GM21576 (cell line): Measurements from ENCODE around the gene PIGW.
"Not testable (repeated sequence)": the region's sequence is repeated elsewhere in the genome, so short reads cannot be mapped to it uniquely, and the experiment has no call there.

ENCODE experiments used
- ATAC-seq: cut with Tn5 transposase; IDR thresholded peaks from one replicate; pipeline ENCODE4 v1.9.1; 2021; ENCODE audit warnings: mild to moderate bottlenecking, moderate library complexity; ENCODE audit not compliant: unreplicated experiment

Gene PIGW

GRCh38 chr17:36507266-36507665 lies 27.5 kb upstream of the PIGW start:
- ATAC-seq = no peak

- ATAC-seq = not testable (repeated sequence)
Observed at GRCh38 chr17:36508439-36508838, 26.3 kb upstream of the PIGW start.

- ATAC-seq = no peak
Observed at GRCh38 chr17:36509272-36509985, 25.4 kb upstream of the PIGW start.

GRCh38 chr17:36510636-36511035 lies 24.2 kb upstream of the PIGW start:
- no peak for ATAC-seq

GRCh38 chr17:36511216-36511615 lies 23.6 kb upstream of the PIGW start:
- ATAC-seq = no peak

- ATAC-seq = no peak
Observed at GRCh38 chr17:36512641-36513040, 22.1 kb upstream of the PIGW start.

- ATAC-seq = no peak
Observed at GRCh38 chr17:36514856-36515255, 19.9 kb upstream of the PIGW start.

GRCh38 chr17:36515837-36516236 lies 18.9 kb upstream of the PIGW start:
- ATAC-seq = no peak

GRCh38 chr17:36523113-36523512 lies 11.7 kb upstream of the PIGW start:
- ATAC-seq = no peak

GRCh38 chr17:36524428-36524876 lies 10.3 kb upstream of the PIGW start:
- ATAC-seq = no peak

GRCh38 chr17:36525113-36525512 lies 9.7 kb upstream of the PIGW start:
- no peak for ATAC-seq

GRCh38 chr17:36525888-36526287 lies 8.9 kb upstream of the PIGW start:
- no peak for ATAC-seq

- no peak for ATAC-seq
Observed at GRCh38 chr17:36527621-36528250, 7.1 kb upstream of the PIGW start.

- no peak for ATAC-seq
Observed at GRCh38 chr17:36529121-36529520, 5.7 kb upstream of the PIGW start.

- ATAC-seq = no peak
Observed at GRCh38 chr17:36532435-36532975, 2.3 kb upstream of the PIGW start.

- peak; percentile 24 for ATAC-seq
Observed at GRCh38 chr17:36533935-36534839, 600 bp upstream of the PIGW start.

GRCh38 chr17:36535669-36536081 lies 888 bp downstream of the PIGW start:
- no peak for ATAC-seq

GRCh38 chr17:36540696-36541095 lies 5.9 kb downstream of the PIGW start:
- no peak for ATAC-seq

- ATAC-seq = no peak
Observed at GRCh38 chr17:36542755-36543154, 8.0 kb downstream of the PIGW start.

GRCh38 chr17:36544044-36544306 lies 9.2 kb downstream of the PIGW start:
- peak; percentile 15 for ATAC-seq

GRCh38 chr17:36544307-36545076 lies 9.7 kb downstream of the PIGW start, which contains the start of gene GGNBP2:
TSS of gene GGNBP2 (plus strand) at chr17:36544919. CDS start at chr17:36545725, 806 bp downstream.
- ATAC-seq = peak; percentile 37
